Activated effector memory CD4-positive, alpha-beta T cell treated with anti-CD3 and anti-CD28 coated beads, Interleukin-2, amount 50 U/mL, for 16 hours (primary cell): Measurements from ENCODE around the gene DOCK3.
"Not testable (repeated sequence)": the region's sequence is repeated elsewhere in the genome, so short reads cannot be mapped to it uniquely, and the experiment has no call there.

Experiments
- DNase-seq: peaks from one replicate; pipeline ENCODE4 v3.0.0-alpha.2; 2020

DOCK3 gene

GRCh38 chr3:51340989-51341636, 666.4 kb downstream of the DOCK3 start:
- DNase-seq = no peak

- DNase-seq = no peak
These were observed 669.4 kb downstream of the DOCK3 start for GRCh38 chr3:51343918-51344687.

- peak; percentile 12 for DNase-seq
These were observed 676.0 kb downstream of the DOCK3 start for GRCh38 chr3:51350751-51351150.

GRCh38 chr3:51353131-51353530, 678.4 kb downstream of the DOCK3 start:
- DNase-seq = peak; percentile 19

- peak; percentile 50 for DNase-seq
These were observed 679.0 kb downstream of the DOCK3 start for GRCh38 chr3:51353691-51354090.

GRCh38 chr3:51354172-51354571, 679.4 kb downstream of the DOCK3 start:
- peak; percentile 36 for DNase-seq

- peak; percentile 53 for DNase-seq
These were observed 680.2 kb downstream of the DOCK3 start for GRCh38 chr3:51354731-51355615.

GRCh38 chr3:51355891-51356578, 681.3 kb downstream of the DOCK3 start:
- peak; percentile 52 for DNase-seq

GRCh38 chr3:51357856-51358255, 683.1 kb downstream of the DOCK3 start:
- peak; percentile 44 for DNase-seq

GRCh38 chr3:51358981-51359380, 684.3 kb downstream of the DOCK3 start:
- peak; percentile 25 for DNase-seq

- peak; percentile 25 for DNase-seq
These were observed 686.1 kb downstream of the DOCK3 start for GRCh38 chr3:51360806-51361205.

- DNase-seq = peak; percentile 34
These were observed 687.0 kb downstream of the DOCK3 start for GRCh38 chr3:51361746-51362145.

GRCh38 chr3:51362476-51362875, 687.7 kb downstream of the DOCK3 start:
- DNase-seq = peak; percentile 13

GRCh38 chr3:51368276-51368675, 693.5 kb downstream of the DOCK3 start:
- not testable (repeated sequence) for DNase-seq

- peak; percentile 70 for DNase-seq
These were observed 697.3 kb downstream of the DOCK3 start for GRCh38 chr3:51371943-51372557.

- peak; percentile 50 for DNase-seq
These were observed 699.1 kb downstream of the DOCK3 start for GRCh38 chr3:51373658-51374421.

GRCh38 chr3:51374456-51374855, 699.7 kb downstream of the DOCK3 start:
- peak; percentile 50 for DNase-seq

- peak; percentile 16 for DNase-seq
These were observed 700.4 kb downstream of the DOCK3 start for GRCh38 chr3:51375136-51375535.

GRCh38 chr3:51375571-51375970, 700.8 kb downstream of the DOCK3 start:
- peak; percentile 6 for DNase-seq

GRCh38 chr3:51378065-51378464, 703.3 kb downstream of the DOCK3 start:
- DNase-seq = peak; percentile 24

GRCh38 chr3:51378726-51379125, 704.0 kb downstream of the DOCK3 start:
- DNase-seq = peak; percentile 55
